Aorta (tissue), 5 donors: Measurements from ENCODE around the gene NFYA. TPM values are rescaled to one million over a fixed set of nuclear protein-coding genes. Genes with fewer than 3 reads are reported as not detected.

Experiments used
- ATAC-seq: fragments of 200-7000 bp; cut with Tn5 transposase; one replicate; pipeline ENCODE4 v1.9.1; 2022; ENCODE audit warnings: moderate library complexity; ENCODE audit not compliant: low FRiP score
- DNase-seq, 2 donors: peaks; one replicate each; pipeline ENCODE4 v3.0.0-alpha.2; 2020
- H3K27ac ChIP-seq, 2 donors: one replicate each; pipeline ENCODE4 v1.5.1; 2013; ENCODE audit warnings: low read length in 2 of 2, mild to moderate bottlenecking in 2 of 2, moderate library complexity in 2 of 2, control low read depth in 1 of 2, inconsistent platforms in 1 of 2, low read depth in 1 of 2
- H3K27me3 ChIP-seq, 2 donors: one replicate each; pipeline ENCODE4 v1.6.1; 2013; ENCODE audit warnings: control low read depth in 1 of 2, low read length in 1 of 2, mild to moderate bottlenecking in 1 of 2, moderate library complexity in 1 of 2; ENCODE audit not compliant: insufficient read depth in 2 of 2, control insufficient read depth in 1 of 2
- H3K36me3 ChIP-seq, 2 donors: one replicate each; pipeline ENCODE4 v1.6.1; 2013; ENCODE audit warnings: control low read depth in 1 of 2, low read length in 1 of 2, mild to moderate bottlenecking in 1 of 2; ENCODE audit not compliant: insufficient read depth in 2 of 2, control insufficient read depth in 1 of 2
- H3K4me1 ChIP-seq, 2 donors: one replicate each; pipeline ENCODE4 v1.6.1; 2013; ENCODE audit warnings: low read length in 2 of 2, control low read depth in 1 of 2, mild to moderate bottlenecking in 1 of 2, moderate library complexity in 1 of 2; ENCODE audit not compliant: insufficient read depth in 2 of 2, control insufficient read depth in 1 of 2
- H3K4me3 ChIP-seq, 2 donors: one replicate each; pipeline ENCODE4 v1.5.1; 2013; ENCODE audit warnings: low read length in 2 of 2, control low read depth in 1 of 2, mild to moderate bottlenecking in 1 of 2
- H3K9me3 ChIP-seq: one replicate; pipeline ENCODE4 v1.6.1; 2013; ENCODE audit warnings: mild to moderate bottlenecking, low read length; ENCODE audit not compliant: control insufficient read depth
- WGBS, 2 donors: extraction: QIAGEN DNeasy Blood & Tissue Kit; methylation state at CpG; one replicate each; pipeline ENCODE4 v1.1.7; 2013; 5-methylcytosine and 5-hydroxymethylcytosine counted together
- intact Hi-C, 2 donors: fragments of 100-400 bp; cut with DNase I; formaldehyde crosslinking; loops; one replicate each; pipeline versions ENCODE4 v1.14.2 to v1.15.0; 2022
- polyA plus RNA-seq, 2 donors: library from polyadenylated mRNA; stranded (reverse); fragments of 200-250 nt; gene quantifications; one replicate each; pipeline ENCODE4 v1.2.3, GENCODE V29; 2013
- total RNA-seq, 2 donors: library from RNA; stranded (reverse); fragmentation: NEBNext Ultra II Directional; extraction: Animal tissue kit (Norgen Biotek cat#: 25700); gene quantifications; one replicate each; pipeline ENCODE4 v1.2.1, GENCODE V29; 2021
- donor health status: healthy with polysubstance abuse.
- donor health status: Bipolar disorder and iron deficiency.
- donor health status: DM: no; HTN: no; CAD: no.
- donor health status: DM: no; HTN: no; CAD: no.
- donor health status: DM: yes; HTN: yes; CAD: no.

NFYA gene
- total and polyA plus RNA-seq, 4 donors = 5.6 to 18.6 (median 10.0) TPM

DNA sequence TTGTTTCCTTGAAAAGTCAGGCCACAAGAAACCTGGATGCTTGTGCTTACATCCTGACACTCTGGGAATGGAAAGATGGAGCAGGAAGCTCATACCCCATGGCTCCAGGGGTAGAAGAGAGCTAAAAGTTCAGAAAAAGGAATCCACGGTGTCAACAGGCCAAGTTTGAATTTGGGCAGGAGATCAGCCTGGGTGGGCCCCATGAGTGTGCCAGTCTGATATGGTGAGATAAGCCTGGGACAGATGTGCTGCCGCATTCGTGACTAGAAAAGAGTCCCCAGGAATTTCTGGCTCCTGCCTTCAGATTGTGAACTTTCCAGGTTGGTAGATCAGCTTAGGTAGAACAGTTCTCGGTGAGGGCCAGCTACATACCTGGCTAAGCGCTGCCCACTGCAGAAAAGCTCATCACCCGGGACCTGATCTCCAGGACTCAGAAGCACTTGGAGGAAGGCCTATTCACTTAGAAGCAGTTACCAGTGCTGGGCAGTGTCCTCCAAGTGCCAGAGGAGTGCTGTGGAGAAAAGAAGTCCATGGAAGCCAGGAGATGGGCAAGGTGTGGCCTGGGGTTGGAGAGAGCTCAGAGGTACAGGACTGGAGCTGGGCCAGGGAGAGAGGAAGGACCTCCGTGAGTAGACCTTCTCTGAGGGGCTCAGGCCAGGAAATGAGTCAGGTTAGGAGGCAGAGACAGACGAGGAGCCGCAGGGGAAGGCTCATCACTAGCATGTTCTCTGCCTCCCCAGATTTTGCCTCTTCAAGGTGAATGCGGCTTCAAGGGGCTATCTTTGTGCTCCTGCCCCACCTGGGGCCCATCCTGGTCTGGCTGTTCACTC, 30.3 kb upstream of the NFYA start, which contains the start of gene TSPO2:
TSS of gene TSPO2 (plus strand) at position 242 of the 830 bp plus-strand sequence. CDS start at position 761, 519 bp downstream.
- no peak for ATAC-seq
- no peak for DNase-seq

GRCh38 chr6:41043151-41043550, 29.6 kb upstream of the NFYA start:
- DNase-seq (no peak), ATAC-seq (no peak)
- no peaks in the 10 kb centered on the region for H3K36me3 ChIP-seq
- no peaks in the 10 kb centered on the region for H3K9me3 ChIP-seq
- intact Hi-C loops = no loop called here
- no peaks in the 10 kb centered on the region for H3K4me1 ChIP-seq
- 96 to 97% methylated on average over 3 of the region's 3 CpGs for WGBS, 2 donors
- no peaks in the 10 kb centered on the region for H3K27me3 ChIP-seq
- no peak overlapping the region for H3K27ac ChIP-seq
- H3K4me3 ChIP-seq = no peak overlapping the region

More for the DNA sequence above, 30.3 kb upstream of the NFYA start, which contains the start of gene TSPO2:
- Histone ChIP-seq H3K36me3 (no peaks in the 10 kb centered on the region), H3K9me3 (no peaks in the 10 kb centered on the region), H3K27ac (no peak within 1 kb of the TSS), H3K4me1 (no peaks in the 10 kb centered on the region), H3K27me3 (no peaks in the 10 kb centered on the region), H3K4me3 (no peak within 1 kb of the TSS)
- WGBS, 2 donors = 83 to 86% methylated on average over 10 of the region's 10 CpGs
- intact Hi-C loops = no loop called here

DNA sequence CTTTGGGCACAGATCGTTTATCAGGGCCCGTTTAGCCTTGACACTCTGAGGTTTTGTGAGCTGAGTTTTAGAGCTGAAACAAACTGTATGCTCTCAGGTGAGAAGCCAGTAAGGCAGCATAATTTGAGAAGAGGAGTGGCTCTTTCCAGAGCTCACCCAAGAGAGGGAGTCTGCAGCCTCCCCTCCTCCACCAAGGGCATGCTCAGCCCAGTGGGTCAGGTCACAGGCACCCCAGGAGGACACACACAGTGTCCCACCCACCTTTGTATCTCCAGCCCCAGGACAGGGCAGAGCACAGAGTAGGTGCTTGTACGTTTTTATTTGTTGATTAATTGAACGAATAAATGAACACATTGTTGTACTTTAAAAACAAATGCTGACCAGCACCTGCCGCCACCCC, 27.1 kb upstream of the NFYA start:
- Histone ChIP-seq H3K27me3 (no peaks in the 10 kb centered on the region), H3K36me3 (no peaks in the 10 kb centered on the region), H3K9me3 (no peaks in the 10 kb centered on the region), H3K4me3 (no peak overlapping the region), H3K4me1 (no peaks in the 10 kb centered on the region), H3K27ac (no peak overlapping the region)
- 73 to 79% methylated on average over 5 of the region's 5 CpGs for WGBS, 2 donors
- ATAC-seq = no peak
- intact Hi-C loops = no loop called here
- no peak for DNase-seq

DNA sequence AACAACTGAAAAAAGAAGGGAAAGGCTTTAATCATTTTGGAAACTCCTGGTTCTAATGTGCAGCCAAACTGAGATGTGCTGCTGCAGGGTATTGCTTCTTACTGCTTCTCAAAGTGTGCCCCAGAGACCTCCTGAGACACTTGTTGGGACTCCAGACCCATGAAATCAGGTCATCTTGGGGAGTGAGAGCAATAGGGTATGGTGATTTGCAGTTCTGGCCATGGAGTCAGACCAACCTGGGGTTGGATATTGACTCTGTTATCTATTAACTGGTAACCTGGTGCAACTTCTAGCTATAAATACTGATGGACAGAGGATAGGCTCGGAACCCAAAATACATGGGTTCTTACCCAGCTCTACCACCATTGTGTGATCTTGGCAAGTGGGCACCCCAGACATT, 26.7 kb upstream of the NFYA start:
- WGBS, 2 donors = 72 to 75% methylated on average over 1 of the region's 1 CpG
- ATAC-seq = no peak
- DNase-seq = no peak

GRCh38 chr6:41047306-41047705, 25.5 kb upstream of the NFYA start:
- H3K27ac ChIP-seq = no peak overlapping the region
- no peaks in the 10 kb centered on the region for H3K9me3 ChIP-seq
- H3K36me3 ChIP-seq = no peaks in the 10 kb centered on the region
- no peak overlapping the region for H3K4me3 ChIP-seq
- ATAC-seq = no peak
- H3K4me1 ChIP-seq = no peaks in the 10 kb centered on the region
- 93 to 98% methylated on average over 2 of the region's 2 CpGs for WGBS, 2 donors
- no peak for DNase-seq
- intact Hi-C loops = no loop called here
- no peaks in the 10 kb centered on the region for H3K27me3 ChIP-seq

More for the DNA sequence above, 26.7 kb upstream of the NFYA start:
- Histone ChIP-seq H3K27me3 (no peaks in the 10 kb centered on the region), H3K27ac (no peak overlapping the region), H3K4me1 (no peaks in the 10 kb centered on the region), H3K36me3 (no peaks in the 10 kb centered on the region), H3K9me3 (no peaks in the 10 kb centered on the region), H3K4me3 (no peak overlapping the region)
- intact Hi-C loops = no loop called here

- 75 to 76% methylated on average over 9 of the region's 9 CpGs for WGBS, 2 donors
- peak in 1 of 2 donors; percentile 60 for DNase-seq
- no peaks in the 10 kb centered on the region for H3K4me1 ChIP-seq
- no peaks in the 10 kb centered on the region for H3K27me3 ChIP-seq
- H3K9me3 ChIP-seq = no peaks in the 10 kb centered on the region
- intact Hi-C loops = no loop called here
- no peaks in the 10 kb centered on the region for H3K36me3 ChIP-seq
- H3K4me3 ChIP-seq = no peak overlapping the region
- ATAC-seq = no peak
- no peak overlapping the region for H3K27ac ChIP-seq
Measured at GRCh38 chr6:41047745-41048732, 24.7 kb upstream of the NFYA start.

GRCh38 chr6:41049521-41049920, 23.3 kb upstream of the NFYA start:
- WGBS, 2 donors = 26 to 30% methylated on average over 1 of the region's 1 CpG
- H3K9me3 ChIP-seq = no peaks in the 10 kb centered on the region
- ATAC-seq (no peak), DNase-seq (no peak)
- no peaks in the 10 kb centered on the region for H3K27me3 ChIP-seq
- no peaks in the 10 kb centered on the region for H3K4me1 ChIP-seq
- no peak overlapping the region for H3K27ac ChIP-seq
- intact Hi-C loops = no loop called here
- no peaks in the 10 kb centered on the region for H3K36me3 ChIP-seq
- no peak overlapping the region for H3K4me3 ChIP-seq

DNA sequence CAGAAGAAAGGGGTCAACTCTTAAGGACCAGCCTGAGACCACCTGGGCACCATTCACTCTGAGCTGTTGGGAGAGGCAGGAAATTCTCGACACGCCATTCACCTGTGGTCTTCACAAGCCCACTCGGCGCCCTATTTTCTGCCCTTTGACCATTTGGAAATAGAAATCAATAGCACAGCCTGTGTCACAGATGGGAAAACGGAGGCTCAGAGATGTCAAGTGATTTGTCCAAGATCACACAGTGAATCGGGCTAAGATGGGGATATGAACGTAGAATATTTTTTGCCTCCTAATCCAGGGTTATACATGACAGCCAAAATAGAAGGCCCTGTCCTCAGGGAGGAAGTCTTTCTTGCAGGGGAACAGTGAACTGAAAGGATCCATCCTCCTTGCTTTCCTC, 22.8 kb upstream of the NFYA start:
- no peak overlapping the region for H3K4me3 ChIP-seq
- no peak for DNase-seq
- ATAC-seq = no peak
- no peaks in the 10 kb centered on the region for H3K4me1 ChIP-seq
- intact Hi-C loops = no loop called here
- no peaks in the 10 kb centered on the region for H3K27me3 ChIP-seq
- no peaks in the 10 kb centered on the region for H3K9me3 ChIP-seq
- H3K36me3 ChIP-seq = no peaks in the 10 kb centered on the region
- WGBS, 2 donors = 84 to 89% methylated on average over 7 of the region's 7 CpGs
- H3K27ac ChIP-seq = no peak overlapping the region
